Natural killer cell (primary cell): ENCODE results near the gene FOXK1. TPM values are rescaled to one million over a fixed set of nuclear protein-coding genes. Genes with fewer than 3 reads are reported as not detected.

Source experiments
- ATAC-seq, 3 donors: fragments of 150-1000 bp in 2 of 3; fragments of 200-7000 bp in 1 of 3; cut with Tn5 transposase; 1 replicate in 1 of 3; 2 replicates in 2 of 3; pipeline ENCODE4 v1.10.0; 2021; ENCODE audit warnings: mild to moderate bottlenecking in 2 of 3, moderate library complexity in 2 of 3
- DNase-seq, 2 donors: peaks; one replicate each; pipeline versions ENCODE4 v3.0.0 to v3.0.0-alpha.2; 2013 to 2021; ENCODE audit warnings: mixed read lengths in 1 of 2
- H3K27ac ChIP-seq: one replicate; pipeline ENCODE4 v1.5.1; 2013; ENCODE audit warnings: mild to moderate bottlenecking, low read length
- H3K27me3 ChIP-seq: one replicate; pipeline ENCODE4 v1.6.1; 2013; ENCODE audit warnings: low read length; ENCODE audit not compliant: control insufficient read depth, insufficient read depth
- H3K36me3 ChIP-seq: one replicate; pipeline ENCODE4 v1.6.1; 2013; ENCODE audit warnings: low read length; ENCODE audit not compliant: control insufficient read depth, insufficient read depth
- H3K4me1 ChIP-seq: one replicate; pipeline ENCODE4 v1.6.1; 2013; ENCODE audit warnings: low read length; ENCODE audit not compliant: control insufficient read depth, insufficient read depth
- H3K4me3 ChIP-seq: one replicate; pipeline ENCODE4 v1.5.1; 2013; ENCODE audit warnings: low read length
- H3K9me3 ChIP-seq: one replicate; pipeline ENCODE4 v1.6.1; 2013; ENCODE audit warnings: low read length; ENCODE audit not compliant: control insufficient read depth, insufficient read depth
- H3K27ac Mint-ChIP-seq, 2 donors: one replicate each; pipeline ENCODE4 v1.8.0; 2022; ENCODE audit warnings: mild to moderate bottlenecking in 2 of 2, mixed read lengths in 2 of 2, moderate library complexity in 1 of 2
- H3K27me3 Mint-ChIP-seq, 2 donors: one replicate each; pipeline ENCODE4 v1.8.0; 2022; ENCODE audit warnings: low read depth in 2 of 2, mixed read lengths in 2 of 2
- H3K36me3 Mint-ChIP-seq: one replicate; pipeline ENCODE4 v1.8.0; 2022; ENCODE audit warnings: mixed read lengths
- H3K4me1 Mint-ChIP-seq, 2 donors: one replicate each; pipeline ENCODE4 v1.8.0; 2022; ENCODE audit warnings: mixed read lengths in 2 of 2
- H3K4me3 Mint-ChIP-seq: one replicate; pipeline ENCODE4 v1.8.0; 2022; ENCODE audit warnings: mild to moderate bottlenecking, moderate library complexity, mixed read lengths
- H3K9me3 Mint-ChIP-seq, 2 donors: one replicate each; pipeline ENCODE4 v1.8.0; 2022; ENCODE audit warnings: mixed read lengths in 2 of 2
- WGBS: methylation state at CpG from one replicate; pipeline ENCODE4 v1.1.7; 2013; ENCODE audit warnings: missing lambda C conversion rate; ENCODE audit not compliant: insufficient coverage; 5-methylcytosine and 5-hydroxymethylcytosine counted together
- intact Hi-C: fragments of 100-400 bp; cut with micrococcal nuclease; formaldehyde crosslinking; loops from one replicate; pipeline ENCODE4 v1.14.2; 2022
- total RNA-seq, 4 donors: library from RNA; stranded (reverse); fragments of 120-200 nt in 1 of 4; gene quantifications; one replicate each; pipeline versions ENCODE4 v1.2.3 to v1.2.4, GENCODE V29; 2013 to 2022
- TF ChIP-seq, protein P1 (sequence below): fragments of 200-600 bp; IDR thresholded peaks from one replicate; pipeline ENCODE4 v1.8.0; 2022; ENCODE audit warnings: antibody characterized with exemption

The FOXK1 gene
- total RNA-seq, 3 donors from 2014 or later (not counting 1 experiment from before 2014, with no cell fraction given), result 51.6 to 59.7 (median 55.3) TPM

GRCh38 chr7:4694305-4694704 lies 12.2 kb downstream of the FOXK1 start:
- Histone ChIP-seq H3K36me3 (no peaks in the 10 kb centered on the region), H3K9me3 (no peaks in the 10 kb centered on the region), H3K27me3 (no peaks in the 10 kb centered on the region), H3K27ac (no peak overlapping the region), H3K4me3 (no peak overlapping the region), H3K4me1 (peaks cover 15% of the 10 kb centered on the region)
- DNase-seq (no peak), ATAC-seq (no peak)
- H3K4me1 Mint-ChIP-seq, result peaks cover 51 to 60% of the 10 kb centered on the region in 2 donors
- no peaks in the 10 kb centered on the region for H3K27me3 Mint-ChIP-seq
- no peaks in the 10 kb centered on the region for H3K36me3 Mint-ChIP-seq
- intact Hi-C loops, result no loop called here
- H3K4me3 Mint-ChIP-seq, result no peak overlapping the region
- 72% methylated on average over 1 of the region's 2 CpGs for WGBS
- H3K27ac Mint-ChIP-seq, result no peak overlapping the region
- TF ChIP-seq, protein P1, sequence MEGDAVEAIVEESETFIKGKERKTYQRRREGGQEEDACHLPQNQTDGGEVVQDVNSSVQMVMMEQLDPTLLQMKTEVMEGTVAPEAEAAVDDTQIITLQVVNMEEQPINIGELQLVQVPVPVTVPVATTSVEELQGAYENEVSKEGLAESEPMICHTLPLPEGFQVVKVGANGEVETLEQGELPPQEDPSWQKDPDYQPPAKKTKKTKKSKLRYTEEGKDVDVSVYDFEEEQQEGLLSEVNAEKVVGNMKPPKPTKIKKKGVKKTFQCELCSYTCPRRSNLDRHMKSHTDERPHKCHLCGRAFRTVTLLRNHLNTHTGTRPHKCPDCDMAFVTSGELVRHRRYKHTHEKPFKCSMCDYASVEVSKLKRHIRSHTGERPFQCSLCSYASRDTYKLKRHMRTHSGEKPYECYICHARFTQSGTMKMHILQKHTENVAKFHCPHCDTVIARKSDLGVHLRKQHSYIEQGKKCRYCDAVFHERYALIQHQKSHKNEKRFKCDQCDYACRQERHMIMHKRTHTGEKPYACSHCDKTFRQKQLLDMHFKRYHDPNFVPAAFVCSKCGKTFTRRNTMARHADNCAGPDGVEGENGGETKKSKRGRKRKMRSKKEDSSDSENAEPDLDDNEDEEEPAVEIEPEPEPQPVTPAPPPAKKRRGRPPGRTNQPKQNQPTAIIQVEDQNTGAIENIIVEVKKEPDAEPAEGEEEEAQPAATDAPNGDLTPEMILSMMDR, result no peak
- H3K9me3 Mint-ChIP-seq, result no peaks in the 10 kb centered on the region

GRCh38 chr7:4698707-4699275 lies 16.7 kb downstream of the FOXK1 start:
- DNase-seq, result no peak
- Mint-ChIP-seq H3K36me3 (no peaks in the 10 kb centered on the region), H3K27me3 (no peaks in the 10 kb centered on the region), H3K4me3 (no peak overlapping the region), H3K27ac (no peak overlapping the region), H3K9me3 (no peaks in the 10 kb centered on the region), H3K4me1 (peaks cover 36 to 60% of the 10 kb centered on the region in 2 donors)
- no peak for ATAC-seq
- Histone ChIP-seq H3K27me3 (no peaks in the 10 kb centered on the region), H3K9me3 (no peaks in the 10 kb centered on the region), H3K27ac (no peak overlapping the region), H3K4me3 (no peak overlapping the region), H3K4me1 (peaks cover 10% of the 10 kb centered on the region), H3K36me3 (no peaks in the 10 kb centered on the region)
- WGBS, result 93% methylated on average over 9 of the region's 10 CpGs
- intact Hi-C loops, result no loop called here
- TF ChIP-seq, protein P1, result no peak

DNA sequence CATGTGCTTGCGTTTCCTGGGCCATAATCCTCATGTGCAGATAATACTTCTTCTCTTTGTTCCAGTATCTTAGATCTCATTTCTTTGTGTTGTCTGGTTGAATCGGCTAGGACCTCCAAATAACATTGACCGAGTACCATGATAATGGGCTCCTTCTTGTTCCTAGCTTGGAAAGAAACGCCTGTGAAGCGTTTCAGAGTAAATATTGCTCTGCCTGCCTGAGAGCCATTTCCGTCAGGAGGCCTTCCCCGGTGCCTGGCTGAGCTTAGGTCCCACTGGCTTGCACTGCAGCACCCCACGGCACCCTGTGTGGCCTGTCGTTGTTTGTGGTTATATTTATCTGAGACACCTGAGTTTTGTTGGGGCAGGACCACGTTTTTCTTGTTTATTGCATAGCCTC lies 17.7 kb downstream of the FOXK1 start:
- Mint-ChIP-seq H3K27ac (peak overlapping the region in 1 of 2 donors; percentile 48), H3K36me3 (no peaks in the 10 kb centered on the region)

More for the DNA sequence above, 17.7 kb downstream of the FOXK1 start:
- H3K27me3 ChIP-seq, result no peaks in the 10 kb centered on the region
- Mint-ChIP-seq H3K9me3 (no peaks in the 10 kb centered on the region), H3K4me3 (no peak overlapping the region), H3K27me3 (no peaks in the 10 kb centered on the region), H3K4me1 (peaks cover 33 to 55% of the 10 kb centered on the region in 2 donors)
- H3K36me3 ChIP-seq, result no peaks in the 10 kb centered on the region
- 85% methylated on average over 10 of the region's 10 CpGs for WGBS
- peaks cover 8% of the 10 kb centered on the region for H3K4me1 ChIP-seq
- H3K27ac ChIP-seq, result no peak overlapping the region
- H3K4me3 ChIP-seq, result no peak overlapping the region
- DNase-seq (no peak), ATAC-seq (no peak)
- intact Hi-C loops, result no loop called here
- no peaks in the 10 kb centered on the region for H3K9me3 ChIP-seq
- TF ChIP-seq, protein P1, result no peak
